Bronchial epithelial cell (primary cell): ENCODE results near the gene AUTS2. TPM values are rescaled to one million over a fixed set of nuclear protein-coding genes. Genes with fewer than 3 reads are reported as not detected.

Source experiments
- DNase-seq: peaks from one replicate; pipeline ENCODE4 v3.0.0-alpha.2; 2010; ENCODE audit warnings: low read depth
- FAIRE-seq: peaks from 2 replicates; lab custom pipeline; 2011; peaks lifted over from hg19 to GRCh38; lab: Jason Lieb, UNC
- H3K27me3 ChIP-seq: 2 replicates; pipeline ENCODE4 v1.5.1; 2011; ENCODE audit warnings: low read length; ENCODE audit not compliant: control insufficient read depth, insufficient read depth
- H3K36me3 ChIP-seq: 2 replicates; pipeline ENCODE4 v1.5.1; 2011; ENCODE audit warnings: low read length; ENCODE audit not compliant: control insufficient read depth, insufficient read depth
- H3K4me3 ChIP-seq: 2 replicates; pipeline ENCODE4 v1.5.1; 2011; ENCODE audit warnings: mild to moderate bottlenecking, low read depth, low read length, control low read depth
- CTCF ChIP-seq: IDR thresholded peaks from 2 replicates; pipeline ENCODE4 v1.5.1; 2011; ENCODE audit warnings: mild to moderate bottlenecking, moderate library complexity, low read length, control low read depth, inconsistent platforms; ENCODE audit not compliant: insufficient read depth, severe bottlenecking
- total RNA-seq: library from RNA; depleted of rRNA; stranded (reverse); fragments of >200 nt; gene quantifications from 2 replicates; pipeline ENCODE4 v1.2.1, GENCODE V29; 2014

The AUTS2 gene
- total RNA-seq, 1 donor from 2014 or later, result 9.5 TPM

GRCh38 chr7:70676243-70676642, 1078.0 kb downstream of the AUTS2 start:
- FAIRE-seq (no peak), DNase-seq (no peak)
- Histone ChIP-seq H3K36me3 (no peaks in the 10 kb centered on the region), H3K4me3 (no peak overlapping the region), H3K27me3 (no peaks in the 10 kb centered on the region)
- TF ChIP-seq CTCF, result no peak

GRCh38 chr7:70678621-70679251, 1080.5 kb downstream of the AUTS2 start:
- Histone ChIP-seq H3K4me3 (no peak overlapping the region), H3K36me3 (no peaks in the 10 kb centered on the region), H3K27me3 (no peaks in the 10 kb centered on the region)
- no peak for TF ChIP-seq CTCF
- FAIRE-seq (no peak), DNase-seq (no peak)

GRCh38 chr7:70679661-70680060, 1081.4 kb downstream of the AUTS2 start:
- DNase-seq (no peak), FAIRE-seq (no peak)
- H3K27me3 ChIP-seq, result no peaks in the 10 kb centered on the region
- TF ChIP-seq CTCF, result no peak
- H3K36me3 ChIP-seq, result no peaks in the 10 kb centered on the region
- H3K4me3 ChIP-seq, result no peak overlapping the region

GRCh38 chr7:70680306-70680705, 1082.0 kb downstream of the AUTS2 start:
- Histone ChIP-seq H3K36me3 (no peaks in the 10 kb centered on the region), H3K27me3 (no peaks in the 10 kb centered on the region), H3K4me3 (no peak overlapping the region)
- DNase-seq (no peak), FAIRE-seq (no peak)
- TF ChIP-seq CTCF, result no peak

GRCh38 chr7:70680743-70681468, 1082.6 kb downstream of the AUTS2 start:
- Histone ChIP-seq H3K4me3 (no peak overlapping the region), H3K36me3 (no peaks in the 10 kb centered on the region), H3K27me3 (no peaks in the 10 kb centered on the region)
- TF ChIP-seq CTCF, result no peak
- no peak for FAIRE-seq
- no peak for DNase-seq
